Measurements from ENCODE around the gene KIF1C. TPM values are rescaled to one million over a fixed set of nuclear protein-coding genes. Genes with fewer than 3 reads are reported as not detected.

The KIF1C gene
- total RNA-seq (10 to 100 TPM; 19.7 to 62.2 TPM), polyA plus RNA-seq (10 to 100 TPM; 10.4 to 53.8 TPM)

- DNase-seq (ENCODE audit: low spot score) = peak; percentile 94
- Histone ChIP-seq H3K27ac (ENCODE audit: low read depth in 1 of 2, low read length in 2 of 2) (peak within 1 kb of the TSS; percentile 88 to 89), H3K9ac (ENCODE audit: low read depth in 1 of 2, low read length in 2 of 2) (peak within 1 kb of the TSS; percentile 71 to 73), H3K9me3 (ENCODE audit: control insufficient read depth in 4 of 4, low read length in 3 of 4) (no peaks in the 10 kb centered on the region), H3K36me3 (ENCODE audit: control insufficient read depth in 4 of 4, insufficient read depth in 3 of 4, low read depth in 1 of 4, low read length in 3 of 4) (peaks cover 6 to 15% (median 11%) of the 10 kb centered on the region in 4 donors), H3K4me1 (ENCODE audit: control insufficient read depth in 4 of 4, insufficient read depth in 4 of 4, low read length in 3 of 4) (peaks cover 5 to 34% (median 26%) of the 10 kb centered on the region in 4 donors), H3K27me3 (ENCODE audit: control insufficient read depth in 4 of 4, insufficient read depth in 4 of 4, low read length in 3 of 4) (no peaks in the 10 kb centered on the region), H3K4me3 (ENCODE audit: low read depth in 1 of 3, low read length in 3 of 3) (peak within 1 kb of the TSS; percentile 77 to 88 (median 86))
- TF ChIP-seq EGR1 (IDR thresholded peaks at IDR 0.05; ENCODE audit: low read depth in 2 of 2) (no peak), TAF1 (conservative IDR thresholded peaks at IDR 0.05) (no peak), RXRA (IDR thresholded peaks at IDR 0.05) (peak in 1 of 2 donors; percentile 9), RAD21 (IDR thresholded peaks at IDR 0.05) (peak in 1 of 2 donors; percentile 32), REST (IDR thresholded peaks at IDR 0.05) (peak; percentile 69), FOXA2 (IDR thresholded peaks at IDR 0.05) (no peak), MAX (IDR thresholded peaks at IDR 0.05) (peak; percentile 33), YY1 (IDR thresholded peaks at IDR 0.05) (no peak), SP1 (IDR thresholded peaks at IDR 0.05) (peak; percentile 48), CTCF (IDR thresholded peaks at IDR 0.05; ENCODE audit: low read depth, low read length, missing input control) (peak; percentile 23)
- under 1% methylated on average over 93 of the region's 93 CpGs for WGBS
These were observed at the start of gene KIF1C, which contains the start of gene INCA1 for GRCh38 chr17:4997302-4998026. Gene KIF1C, plus strand, starts transcription at chr17:4997950. Its CDS starts 2,297 bp downstream, at chr17:5000247. Gene INCA1, minus strand, starts transcription at chr17:4997522. Its CDS starts 3,085 bp downstream, at chr17:4994437.

- Histone ChIP-seq H3K36me3 (ENCODE audit: control insufficient read depth in 4 of 4, insufficient read depth in 3 of 4, low read depth in 1 of 4, low read length in 3 of 4) (peaks cover 4 to 15% (median 9%) of the 10 kb centered on the region in 4 donors), H3K4me1 (ENCODE audit: control insufficient read depth in 4 of 4, insufficient read depth in 4 of 4, low read length in 3 of 4) (peaks cover 8 to 59% (median 46%) of the 10 kb centered on the region in 4 donors), H3K4me3 (ENCODE audit: low read depth in 1 of 3, low read length in 3 of 3) (peak within 1 kb of the TSS; percentile 90 to 96 (median 91)), H3K27me3 (ENCODE audit: control insufficient read depth in 4 of 4, insufficient read depth in 4 of 4, low read length in 3 of 4) (no peaks in the 10 kb centered on the region), H3K9me3 (ENCODE audit: control insufficient read depth in 4 of 4, low read length in 3 of 4) (no peaks in the 10 kb centered on the region), H3K27ac (ENCODE audit: low read depth in 1 of 2, low read length in 2 of 2) (peak within 1 kb of the TSS; percentile 95 to 96), H3K9ac (ENCODE audit: low read depth in 1 of 2, low read length in 2 of 2) (peak within 1 kb of the TSS; percentile 87 to 91)
- DNase-seq (ENCODE audit: low spot score) = peak; percentile 91
- WGBS = under 1% methylated on average over 59 of the region's 59 CpGs
- peak; percentile 76 for TF ChIP-seq ZBTB33 (IDR thresholded peaks at IDR 0.05)
- TF ChIP-seq JUND (IDR thresholded peaks at IDR 0.05) = peak in 1 of 2 donors; percentile 49
- TF ChIP-seq FOXA2 (IDR thresholded peaks at IDR 0.05) = no peak
- peak; percentile 7 to 43 for TF ChIP-seq GABPA (IDR thresholded peaks at IDR 0.05 in 1 of 2, conservative IDR thresholded peaks at IDR 0.05 in 1 of 2)
- no peak for TF ChIP-seq FOXA1 (IDR thresholded peaks at IDR 0.05)
- TF ChIP-seq REST (IDR thresholded peaks at IDR 0.05) = peak; percentile 21
- TF ChIP-seq EGR1 (IDR thresholded peaks at IDR 0.05; ENCODE audit: low read depth in 2 of 2) = peak; percentile 44 to 52
- TF ChIP-seq CTCF (IDR thresholded peaks at IDR 0.05; ENCODE audit: low read depth, low read length, missing input control) = no peak
These were observed 49.4 kb upstream of the KIF1C start, which contains the start of gene PFN1 for GRCh38 chr17:4948166-4948930. Gene PFN1, minus strand, starts transcription at chr17:4948530. Its CDS starts 136 bp downstream, at chr17:4948394.
